CD4-positive, alpha-beta T cell treated with Interleukin-12 subunit alpha and Interleukin-12 subunit beta, for 1 hour (primary cell): ENCODE data around the gene ZNF106.

Source experiments
- DNase-seq: peaks from one replicate; pipeline ENCODE4 v3.0.0-alpha.2; 2020

ZNF106 gene

DNA sequence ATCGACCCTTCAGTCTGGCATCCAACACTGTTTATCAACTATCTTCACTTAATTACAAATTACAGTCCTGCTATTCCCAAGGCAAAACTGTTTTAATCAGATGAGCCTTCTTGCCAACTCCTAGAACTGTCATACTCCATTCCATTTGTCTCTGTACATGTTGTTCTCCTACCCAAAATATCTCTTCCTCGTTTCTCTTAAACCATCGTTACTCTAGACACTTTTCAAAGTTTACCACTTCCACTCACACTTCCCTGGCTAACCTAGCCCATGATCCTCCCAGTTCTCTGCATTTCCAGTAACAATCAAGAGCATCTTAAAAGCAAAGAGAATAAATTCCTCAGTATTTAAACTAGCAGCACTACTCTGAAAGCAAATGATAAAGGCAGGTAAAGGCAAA lies 19.9 kb downstream of the ZNF106 start:
- DNase-seq = no peak

DNA sequence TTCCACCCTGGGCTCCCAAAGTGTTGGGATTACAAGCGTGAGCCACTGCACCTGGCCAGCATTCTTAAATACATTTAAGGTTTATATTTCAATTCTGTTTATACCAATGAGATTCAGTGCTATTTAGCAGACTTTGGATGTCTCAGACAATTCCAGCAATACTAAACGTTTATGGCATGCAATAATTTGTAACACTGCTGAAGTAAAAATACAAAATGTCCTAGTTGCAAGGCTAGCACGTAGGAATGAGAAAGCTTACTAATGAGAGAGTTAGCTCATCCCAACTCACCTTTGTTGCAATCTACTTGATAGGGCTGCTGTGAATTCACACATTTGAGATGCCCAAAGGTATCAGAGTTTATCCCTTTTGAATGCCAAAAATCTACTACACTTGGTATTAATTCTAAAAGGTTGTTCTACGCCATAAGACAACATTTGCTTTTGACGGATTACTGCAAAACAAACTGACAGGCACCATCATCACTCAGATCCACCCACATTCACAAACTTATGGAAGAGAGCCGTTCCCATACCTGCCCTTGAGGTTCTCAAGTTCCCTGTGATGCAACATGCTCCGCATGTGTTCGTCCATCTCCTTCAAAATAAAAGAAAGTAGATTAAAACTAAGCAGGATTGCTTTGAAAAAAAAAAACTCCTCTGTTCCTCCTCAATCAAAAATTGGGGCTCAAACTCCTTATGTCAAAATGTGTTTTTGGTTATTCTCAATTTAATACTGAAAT lies 25.3 kb downstream of the ZNF106 start:
- no peak for DNase-seq

DNA sequence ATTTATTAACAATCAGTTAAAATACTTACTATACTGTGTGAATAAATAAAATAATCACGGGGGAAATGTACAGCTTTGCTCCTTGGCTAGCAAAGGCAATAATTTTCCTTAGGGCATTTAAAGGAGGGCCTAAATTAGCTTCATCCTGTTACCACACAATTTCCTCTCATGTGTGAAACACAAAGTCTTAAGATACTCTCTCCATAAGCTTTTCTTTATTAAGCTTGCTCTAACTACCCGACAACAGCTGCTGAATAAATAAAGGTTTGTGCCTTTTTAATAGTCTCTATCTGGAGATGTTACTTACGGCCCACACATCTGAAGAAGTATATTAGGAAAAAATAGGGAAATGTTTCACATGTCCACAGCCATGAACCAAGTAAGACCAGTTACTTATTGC lies 29.7 kb downstream of the ZNF106 start:
- no peak for DNase-seq

DNA sequence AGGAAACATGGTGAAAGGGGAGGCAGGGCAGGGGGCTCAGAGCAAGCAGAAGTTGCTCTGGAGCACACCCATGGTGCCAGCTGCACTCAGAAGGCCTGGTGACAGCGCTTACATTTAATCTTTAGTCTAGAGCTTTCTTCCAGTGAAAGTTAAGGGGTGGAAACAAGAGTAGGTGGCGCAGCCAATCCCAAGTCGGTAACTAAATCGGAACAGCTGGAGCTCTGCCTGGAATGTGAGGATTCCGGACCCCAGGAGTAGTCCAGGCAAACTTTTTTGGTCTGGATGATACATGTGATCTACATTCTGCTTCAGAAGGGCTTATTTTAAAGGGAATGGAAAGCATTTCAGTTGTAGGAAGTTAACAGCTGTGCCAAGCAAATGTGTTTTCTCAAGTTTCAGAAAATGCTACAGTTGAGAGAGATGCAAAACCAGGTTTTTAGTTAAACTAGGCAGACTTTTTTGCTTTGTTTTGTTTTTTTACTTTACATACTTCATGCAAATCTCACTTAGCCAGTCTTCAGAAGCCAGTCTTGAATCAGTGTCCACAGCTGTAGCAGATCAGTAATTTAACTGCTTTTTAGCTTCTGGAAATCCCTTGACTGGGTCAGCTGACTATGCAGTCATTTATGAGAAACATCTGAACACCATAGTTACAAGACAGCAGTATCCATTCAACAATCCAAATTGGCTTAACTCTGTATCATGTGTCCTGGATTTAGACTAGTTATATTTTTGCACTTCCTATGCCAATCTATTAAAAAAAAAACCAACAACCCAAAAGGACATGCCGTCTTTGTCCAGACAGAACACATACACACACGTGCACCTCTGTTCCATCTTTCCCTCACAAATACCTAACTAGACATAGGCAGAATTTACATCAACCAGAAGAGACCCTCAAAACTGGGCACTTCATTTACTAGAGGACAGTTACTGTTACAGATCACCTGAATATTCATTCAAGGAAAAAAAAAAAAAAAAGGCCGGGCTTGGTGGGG lies 33.2 kb downstream of the ZNF106 start:
- DNase-seq = no peak

DNA sequence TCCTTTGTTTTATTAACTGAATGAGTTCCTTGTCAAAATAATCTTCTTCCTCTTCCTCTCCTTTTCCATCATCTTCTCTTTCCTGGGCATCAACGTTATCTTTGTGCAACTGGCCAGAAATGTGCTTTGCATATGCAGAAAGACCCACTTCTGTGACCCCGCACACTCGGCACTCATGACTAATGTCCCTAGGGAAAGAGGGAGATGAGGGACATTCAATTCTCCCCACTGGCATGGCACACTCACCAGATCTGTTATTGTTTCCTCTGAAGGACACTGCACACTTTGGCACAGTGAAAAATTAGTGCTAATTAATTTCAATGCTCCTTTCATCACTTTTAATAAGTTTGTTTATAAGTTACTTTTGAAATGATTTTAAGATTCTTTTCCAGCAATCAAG lies 34.0 kb downstream of the ZNF106 start:
- DNase-seq = no peak

DNA sequence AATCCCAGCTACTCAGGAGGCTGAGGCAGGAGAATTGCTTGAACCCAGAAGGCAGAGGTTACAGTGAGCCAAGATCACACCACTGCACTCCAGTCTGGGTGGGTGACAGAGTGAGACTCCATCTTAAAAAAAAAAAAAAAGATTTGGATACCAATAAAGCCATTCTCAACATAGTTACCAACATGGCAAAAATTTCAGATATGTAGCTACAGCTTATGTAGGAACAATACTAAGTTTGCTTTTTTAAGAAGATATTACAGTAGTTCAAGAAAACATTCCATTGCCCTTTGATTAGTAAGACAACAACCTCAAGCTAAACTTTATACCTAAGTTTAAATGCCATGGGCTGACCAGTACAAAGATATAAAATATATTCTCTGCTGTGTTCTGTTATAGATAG lies 34.4 kb downstream of the ZNF106 start:
- no peak for DNase-seq

DNA sequence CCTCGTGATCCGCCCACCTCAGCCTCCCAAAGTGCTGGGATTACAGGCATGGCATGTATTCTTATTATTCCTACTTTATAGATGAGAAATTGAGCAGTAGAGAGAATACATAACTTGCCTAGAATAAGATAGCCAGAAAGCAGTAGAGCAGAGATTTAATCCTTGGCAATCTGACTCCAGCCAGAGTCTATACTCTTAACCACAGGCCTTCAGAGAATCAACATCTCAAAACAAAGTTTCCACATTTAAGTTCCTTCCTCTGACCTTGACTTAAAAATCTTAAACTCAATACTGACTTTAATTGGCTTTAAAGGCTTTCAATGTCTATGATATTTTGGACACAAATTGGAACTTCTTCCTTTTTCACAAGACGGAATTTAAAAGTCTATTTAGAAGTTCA lies 37.1 kb downstream of the ZNF106 start:
- DNase-seq = no peak

DNA sequence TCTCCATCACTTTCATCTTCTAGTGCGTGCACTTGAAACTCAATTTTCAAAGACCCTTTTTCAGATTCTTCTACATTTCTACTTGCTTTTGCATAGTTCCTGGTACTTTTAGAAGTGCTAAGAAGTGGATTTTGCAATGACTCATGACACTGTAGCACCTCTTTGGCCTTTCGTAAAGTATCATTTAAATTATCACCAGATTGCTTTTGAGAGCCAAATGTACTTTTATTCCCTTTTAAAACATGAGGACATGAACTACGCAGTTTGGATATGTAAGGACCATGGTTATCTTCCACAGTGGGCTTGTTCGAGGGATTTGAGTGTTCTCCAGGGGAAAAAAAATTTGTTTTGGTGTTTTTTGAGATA lies 40.5 kb downstream of the ZNF106 start:
- no peak for DNase-seq

DNA sequence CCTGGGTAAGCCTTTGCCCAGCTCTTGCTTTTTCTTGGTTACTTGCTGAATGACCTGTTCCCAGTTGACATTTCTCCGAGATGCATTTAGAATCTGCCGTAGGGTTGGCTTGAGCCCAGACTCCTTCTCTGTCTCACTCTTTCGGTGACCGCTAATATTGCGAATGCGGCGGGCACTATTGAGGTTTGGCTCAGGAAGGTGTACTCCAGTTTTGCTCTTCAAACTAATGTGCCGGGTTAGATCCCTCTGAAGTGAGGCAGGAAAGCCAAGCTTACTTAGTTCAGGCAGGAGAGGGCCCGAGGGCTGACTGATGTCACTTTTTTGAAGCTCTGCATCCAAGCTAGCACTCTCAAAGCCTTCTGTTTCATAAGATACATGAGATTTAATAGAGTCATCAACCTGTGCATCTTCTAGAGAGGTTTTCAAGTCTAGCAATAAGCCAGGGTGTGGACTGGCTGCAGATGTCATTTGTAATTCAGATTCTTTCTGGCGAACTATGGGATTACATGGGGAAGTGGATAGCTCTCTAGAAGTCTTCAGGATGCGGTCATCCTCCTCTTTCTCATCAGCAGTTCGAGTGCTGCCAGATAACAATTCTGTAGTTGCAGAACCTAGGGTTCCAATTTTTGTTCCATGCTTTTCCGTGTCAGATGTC lies 41.0 kb downstream of the ZNF106 start:
- DNase-seq = no peak

DNA sequence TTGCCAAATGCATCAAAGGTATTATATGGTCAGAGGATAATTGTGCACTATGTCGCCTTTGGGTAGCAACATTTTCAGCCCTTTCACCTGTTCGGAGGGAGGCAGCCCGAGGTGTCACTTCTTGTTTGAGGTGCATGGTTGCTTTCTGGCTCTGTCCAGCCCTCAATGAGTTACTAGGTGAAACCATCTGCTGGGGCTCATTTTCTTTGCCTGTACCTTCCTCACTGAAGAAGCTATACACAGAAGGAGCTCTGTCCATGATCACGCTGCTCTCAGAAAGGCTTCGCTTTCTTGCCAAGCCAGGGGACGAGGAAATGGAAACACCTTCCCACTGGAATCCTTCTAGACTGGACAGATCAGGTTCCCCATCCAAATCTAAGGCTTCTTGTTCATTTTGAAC lies 42.7 kb downstream of the ZNF106 start:
- no peak for DNase-seq

DNA sequence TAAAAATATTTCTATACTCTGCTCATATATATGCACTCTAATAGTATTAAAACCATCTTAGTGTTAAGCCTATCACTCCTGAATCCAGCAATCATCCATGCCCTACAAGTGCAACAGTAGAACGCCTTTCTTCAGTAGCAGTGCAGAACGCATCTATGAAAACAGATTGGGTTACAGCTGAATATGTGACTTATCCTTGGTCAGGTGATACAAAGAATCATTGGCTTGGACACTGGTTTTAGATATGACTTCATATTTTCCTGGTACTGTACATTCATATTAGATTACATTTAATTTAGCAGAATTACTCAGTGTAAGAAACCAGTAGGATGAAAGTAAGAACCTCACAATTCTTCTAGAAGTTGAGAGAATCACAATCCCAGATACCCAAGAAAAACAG lies 43.3 kb downstream of the ZNF106 start:
- no peak for DNase-seq

DNA sequence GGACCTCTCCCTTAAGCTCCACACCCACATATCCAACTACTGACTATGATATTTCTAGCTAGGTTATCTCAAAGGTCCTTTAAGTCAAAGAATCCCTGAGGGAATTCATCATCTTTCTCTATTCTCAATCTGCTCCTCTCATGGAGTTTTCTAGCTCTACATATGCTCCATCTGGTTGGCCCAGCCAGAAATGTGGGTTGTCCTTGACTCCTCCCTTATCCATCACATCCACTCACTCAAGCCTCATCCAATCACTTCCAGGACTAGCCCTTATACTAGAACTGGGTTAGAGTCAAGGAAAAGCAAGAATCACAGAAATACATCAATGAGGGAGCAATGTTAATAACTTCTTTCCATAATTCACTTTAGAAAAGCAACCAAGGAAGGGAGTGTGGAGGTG lies 45.4 kb downstream of the ZNF106 start:
- DNase-seq = no peak

DNA sequence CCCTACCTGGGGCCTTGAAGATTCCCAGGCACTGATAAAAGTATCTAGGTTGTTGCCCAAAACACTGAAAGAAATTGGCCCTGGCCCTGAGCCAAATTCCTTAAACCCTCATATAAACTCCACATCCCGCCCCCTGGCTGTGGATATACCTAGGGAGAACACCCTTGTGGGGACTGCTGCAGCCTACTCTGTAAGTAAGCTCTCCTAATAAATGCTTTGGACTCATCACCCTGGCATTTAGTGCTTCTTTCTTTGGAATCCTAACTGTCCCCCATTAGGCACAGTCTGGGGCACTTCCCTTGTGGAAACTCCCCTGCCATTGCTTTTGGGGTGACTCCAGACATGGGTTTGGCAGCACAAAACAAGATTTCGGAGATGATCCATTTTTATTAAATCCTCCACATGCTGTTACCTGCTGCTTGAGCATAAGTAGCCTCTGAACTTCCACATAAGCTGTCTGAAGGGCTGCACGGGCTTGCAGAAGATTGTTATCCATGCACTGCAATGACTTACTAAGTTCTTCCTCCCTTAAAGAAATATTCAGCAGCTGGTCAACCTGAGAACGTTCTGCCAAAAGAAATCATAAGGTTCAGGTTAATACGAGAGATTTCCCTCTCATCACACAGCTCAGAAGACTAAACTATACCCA lies 46.4 kb downstream of the ZNF106 start:
- no peak for DNase-seq

DNA sequence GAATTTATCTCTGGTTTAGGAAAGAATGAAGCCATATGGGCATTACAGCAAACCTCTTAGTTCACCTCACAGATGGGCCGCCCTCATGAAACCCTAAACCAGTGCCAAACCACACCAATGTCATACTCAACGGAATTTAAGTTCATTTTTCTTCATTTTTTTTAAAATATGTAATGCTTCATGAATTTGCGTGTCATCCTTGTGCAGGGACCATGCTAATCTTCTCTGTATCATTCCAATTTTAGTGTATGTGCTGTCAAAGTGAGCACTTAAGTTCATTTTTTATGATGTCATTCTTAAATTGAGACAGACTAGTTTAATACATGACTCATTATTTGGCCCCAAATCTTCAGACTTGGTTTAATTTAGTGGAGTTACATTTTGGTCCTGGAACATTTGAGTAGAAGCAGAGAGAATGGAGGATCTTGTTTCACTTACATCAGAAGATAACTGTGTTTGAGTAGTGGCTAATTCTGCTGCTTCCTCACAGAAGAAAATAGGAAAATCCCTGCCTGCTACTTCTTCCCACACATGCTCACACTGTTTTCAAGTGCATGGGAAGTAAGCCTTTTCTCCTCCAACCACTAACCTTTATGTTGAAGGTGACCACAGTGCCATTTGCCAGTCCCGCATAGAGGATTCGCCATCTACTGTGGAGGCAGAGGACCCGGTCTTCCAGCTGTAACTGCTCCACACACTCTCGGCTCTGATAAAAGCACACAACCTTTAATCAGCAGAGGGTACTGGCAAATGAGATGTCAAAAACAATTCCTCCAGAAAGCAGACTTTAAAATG lies 63.3 kb downstream of the ZNF106 start:
- no peak for DNase-seq

DNA sequence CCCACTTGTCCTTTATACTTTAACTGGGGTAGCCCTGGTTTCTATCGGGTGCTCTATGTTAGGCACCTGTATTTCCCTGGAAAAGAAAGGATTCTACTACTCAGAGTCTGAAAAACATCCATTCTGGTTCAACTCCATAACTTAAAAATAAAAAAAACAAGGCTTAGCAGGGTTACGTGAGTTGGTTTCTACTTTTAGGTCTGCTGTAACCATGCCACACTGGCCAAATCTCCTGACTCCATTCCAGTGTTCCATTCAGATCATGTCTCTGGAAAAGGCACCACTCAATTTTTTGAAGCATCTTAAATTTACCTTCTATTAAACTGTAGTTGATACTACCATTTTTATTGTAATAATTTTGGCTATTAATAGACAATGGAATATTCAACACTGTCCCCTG lies 69.6 kb downstream of the ZNF106 start:
- no peak for DNase-seq

DNA sequence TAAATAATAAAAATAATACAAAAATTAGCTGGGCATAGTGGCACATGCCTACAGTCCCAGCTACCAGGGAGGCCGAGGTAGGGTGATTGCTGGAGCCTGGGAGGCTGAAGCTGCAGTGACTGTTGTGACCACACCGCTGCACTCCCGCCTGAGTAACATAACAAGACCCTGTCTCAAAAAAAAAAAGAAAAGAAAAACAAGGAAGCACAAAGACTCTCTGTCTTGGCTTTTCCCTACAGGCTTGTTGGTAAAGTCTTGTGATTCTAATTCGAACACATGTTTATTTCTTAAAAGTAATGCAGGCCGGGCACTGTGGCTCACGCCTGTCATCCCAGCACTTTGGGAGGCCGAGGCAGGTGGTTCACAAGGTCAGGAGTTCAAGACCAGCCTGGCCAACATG lies 71.6 kb downstream of the ZNF106 start:
- no peak for DNase-seq

DNA sequence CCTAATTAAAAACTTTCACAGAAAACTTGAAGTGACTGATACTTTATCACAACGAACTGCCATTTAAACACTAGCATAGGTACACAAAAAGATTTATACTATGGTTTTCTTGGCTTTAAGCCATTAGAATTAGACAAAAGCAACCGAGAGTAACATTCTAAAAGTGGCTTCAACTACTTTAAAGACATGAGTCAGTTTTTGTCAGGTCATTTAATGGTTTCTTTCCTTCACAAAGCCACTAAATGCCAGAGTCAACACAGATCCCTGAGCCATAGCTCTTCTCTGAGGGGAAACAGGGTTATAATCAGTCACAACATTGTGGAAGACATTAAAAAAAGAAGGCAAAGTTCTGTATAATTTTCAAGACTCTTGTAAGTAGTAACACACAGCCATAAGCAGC lies 77.0 kb downstream of the ZNF106 start:
- no peak for DNase-seq

DNA sequence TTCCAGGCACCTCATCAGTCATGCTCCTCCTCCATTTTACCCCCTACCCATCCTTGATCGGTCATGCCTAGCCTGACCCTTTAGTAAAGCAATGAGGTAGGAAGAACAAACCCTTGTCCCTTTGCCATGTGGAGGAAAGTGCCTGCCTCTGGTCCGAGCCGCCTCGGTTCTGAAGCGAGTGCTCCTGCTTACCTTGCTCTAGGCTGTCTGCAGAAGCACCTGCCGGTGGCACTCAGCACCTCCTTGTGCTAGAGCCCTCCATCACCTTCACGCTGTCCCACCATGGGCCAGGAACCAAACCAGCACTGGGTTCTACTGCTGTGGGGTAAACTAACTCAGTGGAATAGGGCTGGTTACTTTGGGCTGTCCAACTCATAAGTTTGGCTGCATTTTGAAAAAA lies 79.1 kb downstream of the ZNF106 start:
- DNase-seq = no peak

DNA sequence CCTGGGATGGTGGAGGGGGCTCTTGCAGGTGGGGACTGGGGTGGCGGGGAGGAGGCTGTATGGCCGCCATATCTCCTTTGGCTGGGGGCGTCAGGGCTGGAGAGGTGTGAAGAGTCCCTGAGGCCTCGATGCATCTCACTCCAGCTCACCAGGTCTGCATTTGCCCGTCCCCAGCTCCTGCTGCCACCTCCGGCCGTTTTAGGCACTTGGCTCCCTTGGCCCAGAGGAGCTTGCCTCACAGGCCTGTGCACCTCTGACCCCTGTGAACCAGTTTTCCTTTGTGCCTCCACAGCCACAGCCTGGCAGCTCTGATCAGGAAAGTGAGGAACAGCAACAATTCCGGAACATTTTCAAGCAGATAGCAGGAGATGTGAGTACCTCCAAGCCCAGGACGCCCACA lies 81.9 kb downstream of the ZNF106 start:
- DNase-seq = no peak

DNA sequence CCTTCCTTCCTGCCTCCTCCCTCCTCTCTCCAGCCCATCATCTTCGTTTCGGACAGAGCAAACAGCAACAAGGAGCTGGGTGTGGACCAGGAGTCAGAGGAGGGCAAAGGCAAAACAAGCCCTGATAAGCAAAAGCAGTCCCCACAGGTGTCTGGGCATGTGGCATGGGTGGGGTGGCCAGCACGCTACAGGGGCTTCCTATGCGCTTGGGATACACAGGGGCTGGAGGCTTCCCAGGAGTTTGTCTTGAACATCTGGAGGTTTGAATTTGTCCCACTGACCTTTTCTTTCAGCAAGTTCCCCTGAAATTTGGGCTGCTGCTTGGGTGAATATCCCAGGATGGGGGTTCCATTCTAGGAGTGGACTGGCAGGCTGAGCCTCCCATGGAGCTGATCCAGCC lies 82.8 kb downstream of the ZNF106 start:
- no peak for DNase-seq

DNA sequence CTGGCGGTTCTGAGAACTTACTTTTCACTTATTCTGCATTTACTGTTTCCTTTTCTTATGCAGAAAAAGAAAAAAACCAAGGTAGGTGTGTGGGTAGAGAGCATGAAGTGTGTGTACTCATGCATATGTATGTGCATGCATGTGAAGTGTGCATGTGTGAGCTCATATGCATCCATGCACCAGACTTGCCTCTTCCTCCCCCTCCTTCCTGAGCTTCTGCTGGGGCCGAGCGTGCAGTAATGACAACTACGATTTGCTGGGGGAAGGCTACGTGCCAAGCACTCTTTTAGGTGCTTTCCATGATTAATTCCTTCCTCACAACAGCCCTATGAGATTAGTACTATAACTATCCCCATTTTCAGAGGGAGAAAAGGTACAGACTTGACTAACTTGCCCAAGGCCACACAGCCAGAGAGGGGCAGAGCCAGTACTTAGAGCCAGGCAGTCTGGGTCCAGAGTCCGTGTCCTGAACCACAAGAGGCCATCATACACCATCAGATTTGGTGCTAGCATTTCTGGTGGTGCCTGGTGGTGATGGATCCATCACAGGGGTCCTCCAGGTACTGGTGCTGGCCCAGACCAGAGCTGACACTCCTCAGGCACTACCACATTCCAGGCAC lies 85.0 kb downstream of the ZNF106 start:
- no peak for DNase-seq
